GM21360 (cell line): ENCODE measurements around the gene RBM23.

ENCODE experiments used
- ATAC-seq: cut with Tn5 transposase; IDR thresholded peaks from one replicate; pipeline ENCODE4 v1.9.1; 2021; ENCODE audit warnings: mild to moderate bottlenecking, moderate library complexity; ENCODE audit not compliant: unreplicated experiment

RBM23 gene

DNA sequence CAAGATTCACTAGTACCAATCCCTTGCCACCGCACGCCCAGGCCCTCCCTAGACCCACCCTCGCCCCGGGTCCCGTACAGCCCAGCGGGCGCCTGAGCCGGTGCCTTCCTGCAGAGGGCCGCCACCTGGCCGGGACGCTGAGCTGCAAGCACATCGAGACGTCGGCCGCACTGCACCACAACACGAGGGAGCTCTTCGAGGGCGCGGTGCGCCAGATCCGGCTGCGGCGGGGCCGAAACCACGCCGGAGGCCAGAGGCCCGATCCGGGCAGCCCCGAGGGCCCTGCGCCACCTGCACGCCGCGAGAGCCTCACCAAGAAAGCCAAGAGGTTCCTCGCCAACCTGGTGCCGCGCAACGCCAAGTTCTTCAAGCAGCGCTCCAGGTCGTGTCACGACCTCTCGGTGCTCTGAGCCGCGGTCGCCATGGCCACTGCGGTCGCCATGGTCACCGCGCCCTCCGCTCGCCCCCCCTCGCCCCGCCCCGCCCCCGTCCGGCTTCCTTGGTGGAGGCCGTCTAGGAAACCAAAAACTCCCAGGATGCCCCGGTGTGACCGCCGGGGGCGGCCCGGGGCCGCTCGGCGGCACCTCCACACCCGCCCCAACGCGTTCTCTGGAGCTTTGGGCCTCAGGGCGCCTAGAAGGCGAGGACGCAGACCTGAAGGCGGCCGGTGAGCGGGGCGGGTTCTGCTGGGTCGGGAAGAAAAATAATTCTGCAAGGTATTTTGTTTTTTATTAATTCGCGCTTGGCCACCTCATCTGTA lies 32.3 kb downstream of the RBM23 start:
- peak; percentile 40 for ATAC-seq

DNA sequence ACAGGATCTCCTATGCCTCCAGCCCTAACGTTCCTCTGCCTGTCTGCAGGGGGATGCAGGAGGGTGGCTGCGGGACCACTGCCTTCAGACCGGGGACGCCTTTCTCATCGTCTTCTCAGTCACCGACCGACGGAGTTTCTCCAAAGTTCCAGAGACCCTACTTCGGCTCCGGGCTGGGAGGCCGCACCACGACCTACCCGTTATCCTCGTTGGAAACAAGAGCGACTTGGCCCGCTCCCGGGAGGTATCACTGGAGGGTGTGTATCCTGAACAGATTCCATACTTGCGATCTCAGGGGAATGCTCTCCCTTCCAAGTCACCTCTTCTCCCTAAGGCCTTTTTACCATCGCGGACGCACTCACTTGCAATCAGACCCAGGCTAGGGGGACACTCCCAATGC lies 33.0 kb downstream of the RBM23 start:
- no peak for ATAC-seq

DNA sequence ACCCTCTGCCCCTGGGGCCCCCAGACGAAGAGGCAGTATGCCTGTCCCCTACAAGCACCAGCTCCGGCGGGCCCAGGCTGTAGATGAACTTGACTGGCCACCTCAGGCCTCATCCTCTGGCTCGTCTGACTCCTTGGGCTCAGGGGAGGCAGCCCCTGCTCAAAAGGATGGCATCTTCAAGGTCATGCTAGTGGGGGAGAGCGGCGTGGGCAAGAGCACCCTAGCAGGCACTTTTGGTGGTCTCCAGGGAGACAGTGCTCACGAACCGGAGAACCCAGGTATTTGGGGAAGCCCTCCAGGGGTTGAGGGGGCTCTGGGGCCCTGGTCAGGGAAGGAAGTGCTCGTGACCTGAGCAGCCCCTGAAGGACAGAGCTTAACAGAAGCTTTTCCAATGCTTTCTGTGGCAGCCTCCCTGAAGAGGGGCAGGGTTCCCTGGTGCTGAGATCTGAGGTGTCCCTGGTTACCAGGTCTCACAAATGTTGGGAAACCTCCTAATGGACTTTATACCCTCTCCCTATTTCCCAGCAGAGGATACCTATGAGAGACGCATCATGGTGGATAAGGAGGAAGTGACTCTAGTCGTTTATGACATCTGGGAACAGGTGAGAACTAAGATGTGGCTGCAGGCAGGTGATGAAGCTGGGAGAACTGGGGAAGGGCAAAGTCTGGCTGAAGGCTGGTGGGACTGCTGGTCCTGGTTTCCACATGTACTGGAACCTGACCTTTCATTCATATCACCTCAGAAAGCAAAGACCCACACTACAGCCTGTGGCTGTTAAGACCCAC lies 34.0 kb downstream of the RBM23 start:
- ATAC-seq, result no peak

GRCh38 chr14:22884076-22884737 lies 34.7 kb downstream of the RBM23 start:
- ATAC-seq, result no peak

- ATAC-seq, result no peak
These were observed 35.6 kb downstream of the RBM23 start, which contains the start of gene REM2 for GRCh38 chr14:22883173-22883976. REM2 (plus strand) TSS chr14:22883222; CDS start chr14:22883288, 66 bp downstream.

DNA sequence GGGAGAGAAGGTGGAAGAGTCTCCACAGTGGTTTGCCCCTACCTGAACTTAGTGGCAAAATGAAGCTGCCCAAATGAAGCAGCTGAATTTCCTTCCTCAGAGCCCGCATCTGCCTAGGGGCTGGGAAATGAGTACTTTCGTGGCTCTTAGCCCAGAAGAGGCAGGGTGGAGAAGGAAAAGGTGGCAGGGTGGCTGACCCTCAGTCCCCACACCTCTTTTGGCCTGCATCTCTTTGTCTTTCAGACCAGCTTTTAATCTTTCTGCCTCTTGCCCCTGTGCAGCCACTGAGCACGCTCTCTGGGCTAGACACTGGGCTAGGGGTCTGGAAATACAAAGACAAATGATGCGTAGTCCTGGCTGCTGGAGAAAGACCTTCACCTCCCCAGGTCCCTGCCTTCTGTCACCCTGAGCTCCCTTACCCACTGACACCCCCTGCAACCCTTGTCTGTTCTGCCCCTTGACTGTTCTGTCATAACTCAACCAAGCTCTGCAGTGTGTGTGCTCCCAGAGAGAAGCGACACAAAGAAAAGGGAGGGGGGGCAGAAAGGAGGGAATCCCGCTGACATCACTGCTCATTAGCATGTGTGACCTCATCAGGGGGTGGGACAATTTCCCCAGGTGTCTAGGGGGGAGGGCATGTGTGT lies 36.3 kb downstream of the RBM23 start:
- ATAC-seq, result no peak

DNA sequence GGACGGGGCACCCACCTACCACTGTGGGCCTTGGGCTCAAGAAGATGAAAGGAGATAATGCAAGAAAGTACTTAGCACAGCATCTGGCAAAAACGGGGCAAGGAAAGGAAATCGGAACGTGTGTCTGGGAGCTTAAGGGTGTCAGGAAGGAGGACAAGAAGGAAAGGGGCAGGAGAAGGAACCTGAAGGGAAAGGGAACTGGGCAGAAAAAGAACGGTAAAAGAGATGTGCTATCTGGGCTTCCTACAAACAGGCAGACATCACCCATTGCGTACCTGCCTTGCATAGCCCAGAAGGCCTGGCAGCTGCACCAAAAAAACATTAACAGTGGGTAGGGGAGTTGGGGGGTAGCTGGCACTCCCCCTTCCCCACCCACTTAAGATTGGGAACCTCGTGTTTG lies 36.9 kb downstream of the RBM23 start:
- no peak for ATAC-seq

DNA sequence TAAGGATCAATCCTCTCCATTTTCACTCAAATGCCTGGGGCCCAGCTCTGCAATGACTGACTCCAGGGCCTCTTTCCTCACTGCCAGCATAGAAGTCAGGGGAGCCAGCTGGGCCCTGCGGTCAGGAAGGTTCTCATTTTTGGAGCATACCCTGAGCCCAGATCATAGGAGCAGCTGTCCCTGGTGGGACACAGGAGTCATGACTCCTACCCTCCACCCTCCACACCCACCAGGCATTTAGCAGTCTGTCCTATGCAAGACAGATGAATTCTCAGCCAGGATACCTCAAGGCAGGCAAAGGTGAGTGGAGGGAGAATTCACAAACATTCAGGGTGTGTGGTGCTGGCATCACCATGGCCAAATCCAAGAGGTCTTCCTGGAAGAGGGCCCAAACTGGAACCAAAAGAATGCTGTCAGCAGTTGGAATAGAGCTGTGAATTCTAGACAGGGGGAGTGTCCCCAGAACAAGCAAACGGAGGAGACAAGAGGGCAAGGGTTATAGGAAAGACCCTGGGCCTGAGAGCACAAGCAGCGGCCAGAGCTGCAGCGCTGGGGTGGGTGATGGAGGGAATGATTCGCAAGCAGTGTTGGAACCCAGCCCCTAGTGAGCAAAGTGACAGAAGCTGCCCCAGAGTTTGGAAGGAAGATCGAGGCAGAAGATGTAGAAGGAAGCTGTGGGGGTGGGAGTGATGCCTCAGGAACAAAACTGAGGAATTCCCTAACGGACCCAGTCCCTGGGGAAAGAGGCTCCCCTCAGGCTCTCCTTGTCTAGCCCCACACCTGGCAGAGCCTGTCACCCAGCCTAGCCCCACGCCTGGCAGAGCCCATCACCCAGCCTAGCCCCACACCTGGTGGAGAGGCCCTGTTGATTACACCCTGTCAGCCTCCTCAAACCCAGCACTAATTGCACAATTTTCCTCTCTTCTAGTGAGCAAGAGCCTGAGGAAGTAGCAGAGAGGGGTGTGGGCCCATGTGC lies 40.4 kb downstream of the RBM23 start:
- no peak for ATAC-seq

- no peak for ATAC-seq
These were observed 41.9 kb downstream of the RBM23 start for GRCh38 chr14:22877000-22877501.

DNA sequence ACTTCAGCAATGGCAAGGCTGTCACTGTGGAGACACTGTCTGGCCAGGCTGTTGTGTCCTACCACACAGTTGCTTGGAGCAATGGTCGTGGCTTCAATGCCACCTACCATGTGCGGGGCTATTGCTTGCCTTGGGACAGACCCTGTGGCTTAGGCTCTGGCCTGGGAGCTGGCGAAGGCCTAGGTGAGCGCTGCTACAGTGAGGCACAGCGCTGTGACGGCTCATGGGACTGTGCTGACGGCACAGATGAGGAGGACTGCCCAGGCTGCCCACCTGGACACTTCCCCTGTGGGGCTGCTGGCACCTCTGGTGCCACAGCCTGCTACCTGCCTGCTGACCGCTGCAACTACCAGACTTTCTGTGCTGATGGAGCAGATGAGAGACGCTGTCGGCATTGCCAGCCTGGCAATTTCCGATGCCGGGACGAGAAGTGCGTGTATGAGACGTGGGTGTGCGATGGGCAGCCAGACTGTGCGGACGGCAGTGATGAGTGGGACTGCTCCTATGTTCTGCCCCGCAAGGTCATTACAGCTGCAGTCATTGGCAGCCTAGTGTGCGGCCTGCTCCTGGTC lies 43.1 kb downstream of the RBM23 start:
- ATAC-seq, result no peak

DNA sequence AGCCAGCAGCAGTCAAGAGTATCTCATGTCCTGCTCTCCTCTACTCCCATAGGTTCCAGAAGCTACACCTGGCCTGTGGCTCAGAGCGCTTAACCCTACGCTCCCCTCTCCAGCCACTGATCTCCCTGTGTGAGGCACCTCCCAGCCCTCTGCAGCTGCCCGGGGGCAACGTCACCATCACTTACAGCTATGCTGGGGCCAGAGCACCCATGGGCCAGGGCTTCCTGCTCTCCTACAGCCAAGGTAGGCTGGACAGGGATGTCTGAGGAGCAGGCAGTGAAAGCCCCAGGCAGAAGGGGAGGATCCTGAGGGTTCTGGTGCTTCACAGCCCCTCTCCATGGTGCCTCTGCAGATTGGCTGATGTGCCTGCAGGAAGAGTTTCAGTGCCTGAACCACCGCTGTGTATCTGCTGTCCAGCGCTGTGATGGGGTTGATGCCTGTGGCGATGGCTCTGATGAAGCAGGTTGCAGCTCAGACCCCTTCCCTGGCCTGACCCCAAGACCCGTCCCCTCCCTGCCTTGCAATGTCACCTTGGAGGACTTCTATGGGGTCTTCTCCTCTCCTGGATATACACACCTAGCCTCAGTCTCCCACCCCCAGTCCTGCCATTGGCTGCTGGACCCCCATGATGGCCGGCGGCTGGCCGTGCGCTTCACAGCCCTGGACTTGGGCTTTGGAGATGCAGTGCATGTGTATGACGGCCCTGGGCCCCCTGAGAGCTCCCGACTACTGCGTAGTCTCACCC lies 43.8 kb downstream of the RBM23 start:
- no peak for ATAC-seq

DNA sequence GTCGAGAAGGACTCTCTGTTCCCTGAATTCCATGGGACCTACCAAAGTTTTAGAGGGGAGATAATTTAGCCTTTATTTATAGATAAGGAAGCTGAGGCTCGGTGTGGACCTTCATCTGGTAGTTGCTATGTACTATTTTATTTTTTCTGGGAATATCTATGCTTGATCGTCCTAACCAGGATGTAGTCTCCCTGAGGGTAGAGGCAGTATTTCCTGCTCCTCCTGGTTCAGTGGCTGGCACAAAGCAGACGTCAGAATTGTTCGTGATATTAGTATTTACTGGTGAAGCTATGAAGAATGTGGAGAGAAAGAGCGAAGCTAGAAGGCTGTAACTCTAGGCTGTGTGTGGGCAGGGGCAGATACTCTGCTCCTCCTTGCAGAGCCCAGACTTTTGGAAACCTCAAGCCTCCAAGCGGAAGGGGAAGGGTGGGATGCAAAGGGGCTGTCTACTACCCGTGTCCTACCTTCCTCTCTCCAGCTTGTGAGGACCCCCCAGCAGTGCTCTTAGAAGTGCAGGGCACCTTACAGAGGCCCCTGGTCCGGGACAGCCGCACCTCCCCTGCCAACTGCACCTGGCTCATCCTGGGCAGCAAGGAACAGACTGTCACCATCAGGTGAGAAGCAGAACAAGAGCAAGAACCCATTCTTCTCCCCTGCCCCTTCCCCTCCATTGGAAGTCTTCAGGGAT lies 46.0 kb downstream of the RBM23 start:
- ATAC-seq, result no peak

GRCh38 chr14:22872033-22872832 lies 46.7 kb downstream of the RBM23 start:
- peak; percentile 25 for ATAC-seq

GRCh38 chr14:22871224-22872032 lies 47.5 kb downstream of the RBM23 start, which contains the start of gene LRP10:
LRP10 (plus strand) TSS chr14:22871740; CDS start chr14:22872304, 564 bp downstream.
- ATAC-seq, result peak; percentile 72

GRCh38 chr14:22870811-22871223 lies 48.1 kb downstream of the RBM23 start:
- ATAC-seq, result peak; percentile 28

DNA sequence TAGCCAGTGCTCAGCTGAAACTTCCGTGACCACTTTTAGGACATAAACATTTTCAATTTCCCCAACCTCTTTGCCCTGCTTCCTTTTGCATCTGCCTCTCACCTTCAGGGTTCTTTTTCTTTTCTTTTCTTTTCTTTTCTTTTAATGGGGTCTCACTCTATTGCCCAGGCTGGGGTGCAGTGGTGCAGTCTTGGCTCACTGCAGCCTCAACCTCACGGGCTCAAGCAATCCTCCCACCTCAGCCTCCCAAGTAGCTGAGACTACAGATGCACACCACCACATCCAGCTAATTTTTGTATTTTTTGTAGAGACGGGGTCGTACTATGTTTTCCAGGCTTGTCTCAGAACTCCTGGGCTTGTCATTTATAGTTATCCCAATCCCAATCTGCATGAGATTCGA lies 52.1 kb downstream of the RBM23 start:
- ATAC-seq, result no peak
